GM18951 (cell line): ENCODE data around the gene NLRX1.
A peak's percentile ranks its signal among the peaks of the same experiment; 100 is the strongest.
"Not testable (repeated sequence)": the region's sequence is repeated elsewhere in the genome, so short reads cannot be mapped to it uniquely, and the experiment has no call there.

Experiments used
- POLR2A ChIP-seq: IDR thresholded peaks from 4 replicates; pipeline ENCODE4 v1.6.1; 2011; ENCODE audit warnings: mild to moderate bottlenecking; ENCODE audit not compliant: insufficient read length, insufficient read depth; ENCODE audit errors: extremely low read depth
- in situ Hi-C: fragments of 300-500 bp; cut with MboI; formaldehyde crosslinking; loops from one replicate; pipeline ENCODE4 v1.12.0; 2022; ENCODE audit warnings: low sequenced_read_pairs, mixed read lengths, inconsistent platforms; ENCODE audit not compliant: unreplicated experiment

Gene NLRX1

GRCh38 chr11:119168471-119169281, at the start of gene NLRX1:
Gene NLRX1, plus strand, starts transcription at chr11:119168725. Its CDS starts 2,679 bp downstream, at chr11:119171404.
- TF ChIP-seq POLR2A: peak; percentile 77
- in situ Hi-C loops: no loop called here

GRCh38 chr11:119118946-119119345, 49.6 kb upstream of the NLRX1 start:
- TF ChIP-seq POLR2A: no peak
- in situ Hi-C loops: no loop called here

GRCh38 chr11:119120639-119121007, 47.9 kb upstream of the NLRX1 start:
- in situ Hi-C loops: no loop called here
- no peak for TF ChIP-seq POLR2A

GRCh38 chr11:119121008-119121810, 47.3 kb upstream of the NLRX1 start, which contains the start of gene HINFP:
Gene HINFP, plus strand, starts transcription at chr11:119121580. Its CDS starts 5,365 bp downstream, at chr11:119126945.
- TF ChIP-seq POLR2A: peak; percentile 81
- in situ Hi-C loops: no loop called here

GRCh38 chr11:119121811-119122124, 46.8 kb upstream of the NLRX1 start:
- no peak for TF ChIP-seq POLR2A
- in situ Hi-C loops: no loop called here

GRCh38 chr11:119125821-119126220, 42.7 kb upstream of the NLRX1 start:
- in situ Hi-C loops: no loop called here
- TF ChIP-seq POLR2A: no peak

GRCh38 chr11:119126675-119127268, 41.8 kb upstream of the NLRX1 start:
- TF ChIP-seq POLR2A: no peak
- in situ Hi-C loops: no loop called here

GRCh38 chr11:119130662-119131061, 37.9 kb upstream of the NLRX1 start:
- in situ Hi-C loops: no loop called here
- no peak for TF ChIP-seq POLR2A

- TF ChIP-seq POLR2A: no peak
- in situ Hi-C loops: no loop called here
These were observed 34.0 kb upstream of the NLRX1 start for GRCh38 chr11:119134389-119134978.

GRCh38 chr11:119139276-119139675, 29.2 kb upstream of the NLRX1 start:
- in situ Hi-C loops: not testable (repeated sequence)

GRCh38 chr11:119144825-119145486, 23.6 kb upstream of the NLRX1 start:
- no peak for TF ChIP-seq POLR2A
- in situ Hi-C loops: no loop called here

GRCh38 chr11:119145551-119145950, 23.0 kb upstream of the NLRX1 start:
- in situ Hi-C loops: no loop called here
- no peak for TF ChIP-seq POLR2A

GRCh38 chr11:119147604-119148333, 20.8 kb upstream of the NLRX1 start:
- TF ChIP-seq POLR2A: no peak
- in situ Hi-C loops: no loop called here

GRCh38 chr11:119148720-119149017, 19.9 kb upstream of the NLRX1 start:
- no peak for TF ChIP-seq POLR2A
- in situ Hi-C loops: no loop called here
